Germinal center (tissue), 1 donor: ENCODE data around the gene ONECUT3.

Experiments used
- DNase-seq: peaks from one replicate; pipeline ENCODE4 v3.0.0; 2012; ENCODE audit warnings: mixed read lengths, low spot score

ONECUT3 gene

GRCh38 chr19:1814833-1815604 is 61.7 kb downstream of the ONECUT3 start:
- DNase-seq: no peak

- DNase-seq: no peak
These were observed 62.6 kb downstream of the ONECUT3 start for GRCh38 chr19:1815605-1816529.

GRCh38 chr19:1816530-1817298 is 63.4 kb downstream of the ONECUT3 start:
- DNase-seq: no peak

- no peak for DNase-seq
These were observed 64.4 kb downstream of the ONECUT3 start for GRCh38 chr19:1817553-1818179.

- DNase-seq: no peak
These were observed 65.4 kb downstream of the ONECUT3 start for GRCh38 chr19:1818549-1819195.

- DNase-seq: no peak
These were observed 66.3 kb downstream of the ONECUT3 start for GRCh38 chr19:1819341-1820255.

- DNase-seq: no peak
These were observed 68.9 kb downstream of the ONECUT3 start for GRCh38 chr19:1822210-1822609.

- DNase-seq: no peak
These were observed 69.7 kb downstream of the ONECUT3 start for GRCh38 chr19:1823020-1823419.

- no peak for DNase-seq
These were observed 70.4 kb downstream of the ONECUT3 start for GRCh38 chr19:1823539-1824251.

GRCh38 chr19:1824252-1824622 is 70.9 kb downstream of the ONECUT3 start:
- no peak for DNase-seq

GRCh38 chr19:1825909-1826556 is 72.7 kb downstream of the ONECUT3 start:
- peak; percentile 91 for DNase-seq

GRCh38 chr19:1826557-1827521 is 73.5 kb downstream of the ONECUT3 start:
- DNase-seq: peak; percentile 14

- DNase-seq: no peak
These were observed 74.4 kb downstream of the ONECUT3 start for GRCh38 chr19:1827566-1828278.

GRCh38 chr19:1828279-1829238 is 75.3 kb downstream of the ONECUT3 start:
- no peak for DNase-seq

GRCh38 chr19:1829958-1830357 is 76.7 kb downstream of the ONECUT3 start:
- no peak for DNase-seq

- no peak for DNase-seq
These were observed 77.3 kb downstream of the ONECUT3 start for GRCh38 chr19:1830568-1830967.
